K562 (cell line): ENCODE measurements around the gene TRAF3. TPM values are rescaled to one million over a fixed set of nuclear protein-coding genes. Genes with fewer than 3 reads are reported as not detected.
A peak's percentile ranks its signal among the peaks of the same experiment; 100 is the strongest.

ENCODE experiments used
- ATAC-seq: fragments of 200-7000 bp; cut with Tn5 transposase; 3 replicates; pipeline ENCODE4 v1.9.1; 2020; ENCODE audit warnings: moderate library complexity
- BruUV-seq: library from RNA; stranded (reverse); fragments of 400-500 nt; replicated peaks from 2 replicates; lab custom pipeline; 2021; lab: Mats Ljungman, UMichigan
- CTCF ChIA-PET: fragments of 300-600 bp; formaldehyde crosslinking; extraction: SDS; loops from one replicate; lab custom pipeline; 2021; ENCODE audit warnings: low intra/inter-chr PET ratio; lab: Yijun Ruan, JAX
- POLR2A ChIA-PET: fragments of 300-600, 350-650 bp; sonication (Branson Sonifier 250); formaldehyde crosslinking; extraction: SDS; loops from one replicate; lab custom pipeline; 2021; ENCODE audit warnings: antibody characterized with exemption, inconsistent platforms; lab: Yijun Ruan, JAX
- DNase-seq, 4 experiments: peaks; one replicate each; pipeline versions ENCODE4 v3.0.0 to v3.0.0-alpha.2; 2011 to 2018; ENCODE audit warnings: low spot score in 3 of 4, mixed read lengths in 3 of 4; ENCODE audit errors: extremely low read depth in 1 of 4
- FAIRE-seq: peaks from 2 replicates; lab custom pipeline; 2011; peaks lifted over from hg19 to GRCh38; lab: Jason Lieb, UNC
- H2AFZ ChIP-seq: 2 replicates; pipeline ENCODE4 v1.6.0; 2011; ENCODE audit warnings: low read depth, low read length, control low read depth, inconsistent platforms
- H3K27ac ChIP-seq: fragments of 200-600 bp; 3 replicates; pipeline ENCODE4 v1.8.0; 2011; ENCODE audit warnings: low read depth, mild to moderate bottlenecking, control low read depth, inconsistent platforms, low read length, moderate library complexity, mixed read lengths; ENCODE audit errors: extremely low read depth
- H3K27me3 ChIP-seq, 2 experiments: fragments of 300-600 bp in 1 of 2; 2 replicates in 1 of 2; 3 replicates in 1 of 2; pipeline versions ENCODE4 v1.6.0 to v1.8.0; 2011; ENCODE audit warnings: inconsistent platforms in 2 of 2, low read length in 2 of 2, mild to moderate bottlenecking in 1 of 2, mixed read lengths in 1 of 2, moderate library complexity in 1 of 2; ENCODE audit not compliant: control insufficient read depth in 2 of 2, insufficient read depth in 2 of 2
- H3K36me3 ChIP-seq: fragments of 300-600 bp; 3 replicates; pipeline ENCODE4 v1.8.0; 2011; ENCODE audit warnings: mild to moderate bottlenecking, low read length, inconsistent platforms; ENCODE audit not compliant: control insufficient read depth, insufficient read depth
- H3K4me1 ChIP-seq, 2 experiments: fragments of 200-600 bp in 1 of 2; replicated peaks in 1 of 2; 2 replicates in 1 of 2; 3 replicates in 1 of 2; pipeline versions ENCODE4 v1.5.1 to v1.8.0; 2011; ENCODE audit warnings: inconsistent platforms in 2 of 2, low read length in 2 of 2, mild to moderate bottlenecking in 1 of 2, mixed read lengths in 1 of 2, moderate library complexity in 1 of 2; ENCODE audit not compliant: control insufficient read depth in 2 of 2, insufficient read depth in 2 of 2
- H3K4me2 ChIP-seq: 2 replicates; pipeline ENCODE4 v1.6.1; 2011; ENCODE audit warnings: low read length, control low read depth, inconsistent platforms, mixed read lengths; ENCODE audit not compliant: insufficient read depth
- H3K4me3 ChIP-seq: fragments of 200-600 bp; sonication (generic), shearing (Covaris generic); 2 replicates; pipeline ENCODE4 v1.5.1; 2016; ENCODE audit warnings: control low read depth, inconsistent platforms
- H3K79me2 ChIP-seq: fragments of 200-600 bp; 3 replicates; pipeline ENCODE4 v1.8.0; 2011; ENCODE audit warnings: low read length, inconsistent platforms; ENCODE audit not compliant: control insufficient read depth, insufficient read depth
- H3K9ac ChIP-seq, 2 experiments: 2 replicates each; pipeline versions ENCODE4 v1.6.0 to v1.6.1; 2011; ENCODE audit warnings: low read depth in 2 of 2, low read length in 2 of 2, control low read depth in 1 of 2, inconsistent platforms in 1 of 2, mild to moderate bottlenecking in 1 of 2, mixed read lengths in 1 of 2; ENCODE audit not compliant: insufficient read depth in 1 of 2
- H3K9me1 ChIP-seq: one replicate; pipeline ENCODE4 v1.6.0; 2011; ENCODE audit warnings: inconsistent platforms, mild to moderate bottlenecking, low read length, moderate library complexity; ENCODE audit not compliant: control insufficient read depth, insufficient read depth
- H3K9me3 ChIP-seq: replicated peaks from 2 replicates; pipeline ENCODE4 v1.5.1; 2011; ENCODE audit warnings: low read depth, low read length, inconsistent platforms; ENCODE audit not compliant: control insufficient read depth, insufficient read depth
- H4K20me1 ChIP-seq: replicated peaks from 2 replicates; pipeline ENCODE4 v1.6.1; 2011; ENCODE audit warnings: low read length, inconsistent platforms, mixed read lengths; ENCODE audit not compliant: control insufficient read depth, insufficient read depth
- DEAF1 ChIP-seq: fragments of 450-650 bp; formaldehyde crosslinking; IDR thresholded peaks from 2 replicates; pipeline ENCODE4 v1.4.0; 2020; ENCODE audit warnings: mild to moderate bottlenecking, moderate library complexity
- RFX1 ChIP-seq: fragments of 450-650 bp; IDR thresholded peaks from 2 replicates; pipeline ENCODE4 v1.6.1; 2016; ENCODE audit warnings: mild to moderate bottlenecking, moderate library complexity
- WGBS: fragments of 100-300 bp; shearing (Covaris generic); methylation state at CpG from one replicate; pipeline ENCODE4 v1.1.6; 2016; ENCODE audit warnings: low coverage, mixed read lengths; ENCODE audit not compliant: insufficient coverage; ENCODE audit errors: missing lambda C conversion rate; 5-methylcytosine and 5-hydroxymethylcytosine counted together
- in situ Hi-C: fragments of 300-500 bp; cut with MboI; formaldehyde crosslinking; loops from 4 replicates; pipeline ENCODE4 v1.15.0; 2018; ENCODE audit warnings: inconsistent platforms, mixed read lengths
- intact Hi-C: fragments of 100-400 bp; cut with micrococcal nuclease; formaldehyde crosslinking; loops from 2 replicates; pipeline ENCODE4 v1.14.2; 2022
- polyA plus RNA-seq, 8 experiments: library from polyadenylated mRNA; depleted of rRNA in 4 of 8; stranded (reverse) in 5 of 8; unstranded in 3 of 8; fragments of >200 nt; fragmentation: Nextera tagmentation in 2 of 8; fragmentation: Illumina TruSeq in 1 of 8; extraction: Ambion mirVana in 2 of 8; extraction: Trizol in 1 of 8; gene quantifications; 2 replicates each; pipeline versions ENCODE4 v1.2.1 to v1.2.3, GENCODE V29; 2011 to 2014; ENCODE audit warnings: inconsistent platforms in 1 of 8, missing spikeins in 1 of 8
- total RNA-seq, 7 experiments: library from RNA; depleted of rRNA in 6 of 7; stranded (reverse); fragments of >200 nt in 6 of 7; fragmentation: Illumina TruSeq in 2 of 7; extraction: Trizol in 2 of 7; gene quantifications; 2 replicates each; pipeline versions ENCODE4 v1.2.1 to v1.2.3, GENCODE V29; 2011 to 2021; ENCODE audit warnings: low replicate concordance in 1 of 7

TRAF3 gene
- total and polyA plus RNA-seq, 9 of the 15 experiments (the other 6 are each of a cell fraction or from before 2014, with no cell fraction given), result 0.52 to 21.3 (median 9.9) TPM

GRCh38 chr14:102829016-102829548 is 51.8 kb downstream of the TRAF3 start:
- H3K79me2 ChIP-seq, result peaks cover 39% of the 10 kb centered on the region
- CTCF ChIA-PET, result no interaction called here

More at GRCh38 chr14:102829016-102829548, 51.8 kb downstream of the TRAF3 start:
- Histone ChIP-seq H3K4me2 (no peak overlapping the region), H3K9ac (no peak overlapping the region), H4K20me1 (no peaks in the 10 kb centered on the region), H3K4me3 (no peak overlapping the region), H3K27ac (no peak overlapping the region), H3K27me3 (no peaks in the 10 kb centered on the region), H2AFZ (no peak overlapping the region), H3K9me1 (no peaks in the 10 kb centered on the region), H3K4me1 (peaks cover 7 to 23% of the 10 kb centered on the region in 2 experiments; a peak in 3 of 5 replicates), H3K36me3 (peaks cover 18% of the 10 kb centered on the region; the same call in 2 of the 3 replicates), H3K9me3 (no peaks in the 10 kb centered on the region)
- ATAC-seq (no peak), FAIRE-seq (no peak), DNase-seq (no peak)
- intact Hi-C loops (no loop called here), in situ Hi-C loops (no loop called here)
- no TSS peak for BruUV-seq
- TF ChIP-seq DEAF1 (CRISPR knock-in tag) (no peak), RFX1 (peak; percentile 83)
- 48% methylated on average over 5 of the region's 5 CpGs for WGBS
- POLR2A ChIA-PET, result interaction anchor here (1.0 to 2.0 kb wide), 3 partner anchors 9 to 43 kb away, joined by 4 to 5 read pairs (median 4); no protein-coding TSS in a partner anchor
